NCI-H146 (cell line): ENCODE results near the gene LRRC17.
"Not testable (repeated sequence)": the region's sequence is repeated elsewhere in the genome, so short reads cannot be mapped to it uniquely, and the experiment has no call there.

ENCODE experiments used
- DNase-seq: peaks from one replicate; lab custom pipeline; 2025; lab: John Stamatoyannopoulos, UW

LRRC17 gene

GRCh38 chr7:102897856-102898531 lies 14.8 kb upstream of the LRRC17 start:
- DNase-seq, result no peak

GRCh38 chr7:102898532-102898859 lies 14.3 kb upstream of the LRRC17 start:
- DNase-seq, result no peak

GRCh38 chr7:102902052-102902451 lies 10.7 kb upstream of the LRRC17 start:
- DNase-seq, result not testable (repeated sequence)

DNA sequence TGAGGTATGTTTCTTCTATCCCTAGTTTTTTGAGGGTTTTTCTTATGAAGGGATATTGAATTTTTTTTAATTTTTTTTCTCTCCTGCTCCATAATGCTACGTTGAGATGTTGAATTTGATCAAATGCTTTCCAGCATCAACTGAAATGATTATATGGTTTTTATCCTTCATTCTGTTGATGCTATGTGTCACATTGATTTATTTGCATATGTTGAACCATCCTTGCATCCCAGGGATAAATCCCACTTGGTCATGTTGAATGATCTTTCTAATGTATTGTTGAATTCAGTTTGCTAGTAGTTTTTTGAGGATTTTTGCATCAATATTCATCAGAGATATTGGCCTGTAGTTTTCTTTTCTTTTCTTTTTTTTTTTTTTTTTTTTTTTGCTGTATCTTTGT lies 9.2 kb upstream of the LRRC17 start:
- not testable (repeated sequence) for DNase-seq

GRCh38 chr7:102908676-102909075 lies 4.1 kb upstream of the LRRC17 start:
- no peak for DNase-seq

- no peak for DNase-seq
Measured at GRCh38 chr7:102913826-102914225, 1.0 kb downstream of the LRRC17 start.

- DNase-seq, result no peak
Measured at GRCh38 chr7:102914585-102914984, 1.8 kb downstream of the LRRC17 start.

GRCh38 chr7:102916426-102916825 lies 3.6 kb downstream of the LRRC17 start:
- no peak for DNase-seq

DNA sequence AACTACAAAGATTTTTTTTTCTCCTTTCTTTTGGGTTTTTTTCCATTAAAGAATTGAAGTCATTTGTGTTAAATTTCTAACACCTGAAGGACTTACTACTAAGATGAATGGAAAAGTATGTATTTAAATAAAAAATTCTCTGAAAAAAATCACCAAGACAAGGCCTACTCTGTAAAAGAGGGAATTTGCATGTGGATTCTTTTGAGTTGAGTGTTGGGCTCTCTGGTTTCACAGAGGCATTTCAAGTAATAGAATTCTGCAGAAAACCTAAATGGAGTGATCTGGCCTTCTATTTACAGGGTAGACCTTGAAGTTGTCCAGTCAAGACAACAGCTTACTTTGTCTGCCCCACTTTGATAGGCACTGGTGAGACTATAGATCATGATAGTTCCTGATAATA lies 4.1 kb downstream of the LRRC17 start:
- no peak for DNase-seq

DNA sequence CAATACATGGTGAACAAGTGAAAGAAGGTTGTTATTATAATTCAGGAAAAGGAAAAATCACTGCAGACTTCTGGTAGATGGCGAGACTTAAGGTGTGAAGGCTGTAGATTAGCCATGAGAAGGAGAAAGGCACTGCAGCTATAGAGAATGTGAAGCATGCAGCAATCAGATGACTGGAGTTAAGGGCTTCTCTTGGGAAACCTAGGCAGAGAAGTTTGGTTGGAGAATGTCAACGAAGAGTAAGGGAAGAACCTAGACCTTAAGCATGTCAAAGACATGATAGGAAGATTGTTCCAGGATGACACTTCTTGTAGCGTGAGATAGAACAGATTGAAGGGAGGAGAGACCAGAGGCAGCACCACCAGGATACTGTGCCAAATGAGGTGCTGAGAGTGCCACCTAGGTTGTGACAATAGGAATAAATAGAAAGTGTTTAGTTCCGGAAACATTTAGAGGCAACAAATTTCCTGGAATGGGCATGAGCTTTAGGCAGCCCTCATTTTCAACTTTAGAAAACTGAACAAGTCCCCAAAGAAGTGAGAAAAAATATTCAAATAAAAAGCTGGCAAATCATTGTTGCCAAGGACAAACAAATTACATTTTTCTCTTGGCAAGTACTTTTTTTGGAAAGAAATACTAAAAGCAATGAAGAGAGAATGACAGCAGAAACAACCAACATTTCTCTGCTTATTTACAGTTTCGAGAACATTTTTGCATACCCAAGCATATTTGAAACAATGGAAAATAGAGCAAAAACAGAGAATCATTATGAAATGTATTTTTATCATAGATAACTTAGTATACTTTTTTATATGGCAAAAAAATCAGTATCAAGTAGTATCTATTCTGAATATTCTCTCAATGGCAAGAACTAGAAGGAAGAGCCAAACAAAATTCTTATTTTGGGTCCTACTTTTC lies 4.9 kb downstream of the LRRC17 start:
- DNase-seq, result no peak

DNA sequence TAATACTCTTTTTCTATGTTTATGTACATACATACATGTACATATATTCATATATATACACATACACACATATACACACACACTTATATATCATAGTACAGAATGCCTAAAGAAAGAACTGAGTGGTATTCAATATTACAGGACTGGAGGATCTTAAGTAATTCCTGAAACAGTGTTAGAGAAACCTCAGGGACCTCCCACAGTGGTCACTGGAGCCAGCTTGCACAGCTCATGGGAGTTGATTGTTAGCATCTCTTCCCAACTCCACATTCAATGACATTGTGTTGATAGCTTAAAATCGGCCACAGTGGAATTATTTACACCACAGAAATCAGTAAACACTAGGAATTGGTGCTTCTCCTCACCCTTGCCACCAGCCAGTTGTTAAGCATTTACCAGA lies 6.0 kb downstream of the LRRC17 start:
- DNase-seq, result no peak

DNA sequence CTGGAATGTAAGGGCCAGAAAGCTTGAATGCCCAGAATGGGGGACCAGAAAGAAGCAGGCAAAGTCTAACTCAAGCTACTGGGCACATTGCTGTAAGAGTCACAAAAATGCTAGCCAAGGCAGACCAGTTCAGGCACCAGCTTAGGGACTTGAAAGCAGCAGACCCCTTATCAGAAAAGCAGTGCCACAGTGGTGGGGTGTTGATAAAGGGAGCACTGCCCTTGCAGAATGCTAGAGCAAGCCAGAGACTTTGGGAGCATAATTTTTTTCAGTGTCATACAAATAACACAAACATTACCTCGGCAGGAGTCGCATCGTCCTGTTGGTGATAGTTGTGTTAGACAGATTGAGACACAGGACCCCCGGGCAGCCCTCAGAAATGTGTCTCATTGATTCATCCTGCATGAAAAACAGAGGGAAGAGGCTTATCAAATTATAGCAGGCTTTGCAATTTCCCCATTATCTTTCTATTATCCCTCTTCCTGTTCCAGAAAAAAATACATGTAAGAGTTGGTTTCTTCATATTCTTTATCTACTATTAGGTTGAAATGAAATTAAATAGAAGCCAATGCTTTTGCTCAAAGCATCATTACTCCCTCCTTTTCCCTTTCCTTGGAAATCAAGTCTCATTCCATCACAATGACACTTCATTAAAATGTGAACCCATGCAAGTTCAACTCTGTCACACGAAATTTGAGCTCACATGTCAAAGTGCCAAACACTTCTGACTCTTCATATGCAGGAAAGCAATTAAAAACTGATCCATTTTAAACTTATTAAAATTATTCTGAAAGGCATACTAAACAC lies 13.4 kb downstream of the LRRC17 start:
- no peak for DNase-seq

DNA sequence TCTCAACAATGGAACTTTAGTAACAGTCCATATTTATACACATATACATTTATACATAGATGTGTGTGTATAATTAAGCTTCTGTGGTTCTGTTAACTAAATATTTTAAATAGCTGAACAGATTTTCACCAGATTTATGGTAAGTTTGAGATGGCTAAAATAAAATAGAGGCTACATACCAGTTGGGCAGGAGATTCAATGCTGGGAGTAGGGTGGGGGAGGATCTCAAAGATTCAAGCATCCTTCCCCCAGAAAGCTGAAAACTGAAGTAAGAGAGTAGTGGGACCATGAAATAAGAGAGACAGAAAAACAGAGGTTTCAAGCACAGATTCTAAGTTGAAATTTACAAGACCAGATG lies 14.0 kb downstream of the LRRC17 start:
- DNase-seq, result no peak

DNA sequence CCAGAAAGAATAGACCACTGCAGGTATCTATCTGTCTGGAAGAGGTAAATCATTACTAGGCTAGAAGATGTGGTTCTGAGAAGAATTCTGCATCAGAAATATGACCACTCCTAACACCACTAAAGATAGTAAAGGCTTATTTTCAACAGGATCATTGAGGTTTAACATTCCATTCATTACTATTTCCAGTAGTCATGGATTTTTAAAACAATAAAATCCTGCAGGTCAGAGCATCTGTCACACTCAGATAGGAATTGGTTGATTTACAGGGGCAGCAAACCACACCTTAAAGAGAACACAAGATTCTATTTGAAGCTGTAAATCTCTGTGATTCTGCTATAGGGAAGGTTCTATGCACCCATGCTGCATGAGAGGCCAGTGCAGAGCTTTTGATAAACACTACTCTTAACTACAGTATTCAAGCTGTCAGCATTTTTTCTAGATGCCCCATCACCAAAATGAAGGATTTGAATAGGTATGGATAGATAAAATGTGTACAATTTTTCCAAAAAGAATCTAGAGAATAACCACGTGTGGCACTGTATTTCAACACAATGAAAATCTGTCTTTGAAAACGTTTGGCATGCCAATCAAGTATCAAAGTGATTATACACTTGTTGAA lies 14.6 kb downstream of the LRRC17 start:
- DNase-seq, result no peak

- DNase-seq, result no peak
Measured at GRCh38 chr7:102931757-102932156, 19.0 kb downstream of the LRRC17 start.

GRCh38 chr7:102933763-102934162 lies 21.0 kb downstream of the LRRC17 start:
- peak; percentile 46 for DNase-seq

DNA sequence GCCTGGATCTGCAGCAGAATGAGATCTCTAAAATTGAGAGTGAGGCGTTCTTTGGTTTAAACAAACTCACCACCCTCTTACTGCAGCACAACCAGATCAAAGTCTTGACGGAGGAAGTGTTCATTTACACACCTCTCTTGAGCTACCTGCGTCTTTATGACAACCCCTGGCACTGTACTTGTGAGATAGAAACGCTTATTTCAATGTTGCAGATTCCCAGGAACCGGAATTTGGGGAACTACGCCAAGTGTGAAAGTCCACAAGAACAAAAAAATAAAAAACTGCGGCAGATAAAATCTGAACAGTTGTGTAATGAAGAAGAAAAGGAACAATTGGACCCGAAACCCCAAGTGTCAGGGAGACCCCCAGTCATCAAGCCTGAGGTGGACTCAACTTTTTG lies 21.4 kb downstream of the LRRC17 start:
- no peak for DNase-seq

GRCh38 chr7:102934701-102935100 lies 21.9 kb downstream of the LRRC17 start:
- no peak for DNase-seq

GRCh38 chr7:102935450-102936115 lies 22.8 kb downstream of the LRRC17 start:
- DNase-seq, result no peak

GRCh38 chr7:102938679-102939078 lies 25.9 kb downstream of the LRRC17 start:
- DNase-seq, result no peak

DNA sequence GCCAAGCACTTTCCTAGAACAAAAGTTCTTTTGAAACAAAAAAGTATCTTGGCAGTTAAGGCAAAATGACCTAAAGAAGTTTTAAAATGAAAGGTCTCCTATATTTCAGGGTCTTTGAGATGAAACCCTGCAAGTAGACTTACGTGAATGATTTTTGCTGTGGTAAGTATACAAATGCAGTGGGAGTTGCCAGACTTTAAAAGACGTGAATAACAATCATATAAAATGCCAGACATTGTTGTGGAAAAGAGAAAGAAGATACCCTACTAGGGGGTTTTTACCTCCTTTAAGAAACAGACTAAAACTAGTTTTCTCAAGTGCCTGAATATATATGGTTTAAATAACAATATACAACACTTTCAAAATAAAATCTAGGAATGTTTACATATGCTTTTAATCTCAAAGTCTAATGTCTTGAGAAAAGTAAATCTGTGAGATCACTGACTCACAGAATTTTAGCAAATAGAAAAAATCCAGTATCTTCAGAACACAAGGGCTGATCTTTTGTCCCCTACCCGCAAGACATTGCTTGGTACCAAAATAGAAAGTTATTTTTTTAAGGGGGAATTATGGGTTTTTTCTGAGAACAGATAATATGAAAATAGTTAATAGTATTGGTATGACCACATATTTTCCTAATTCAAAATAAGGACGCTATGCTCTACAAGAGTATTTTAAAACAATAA lies 29.5 kb downstream of the LRRC17 start:
- no peak for DNase-seq
